IPS-11a (cell line): ENCODE measurements around the gene LYVE1.

ENCODE experiments used
- H3K4me3 ChIP-seq: one replicate; pipeline ENCODE4 v1.5.1; 2013; ENCODE audit warnings: low read depth, low read length, control low read depth

LYVE1 gene

GRCh38 chr11:10526974-10527918 is 41.2 kb downstream of the LYVE1 start:
- H3K4me3 ChIP-seq = no peak overlapping the region

DNA sequence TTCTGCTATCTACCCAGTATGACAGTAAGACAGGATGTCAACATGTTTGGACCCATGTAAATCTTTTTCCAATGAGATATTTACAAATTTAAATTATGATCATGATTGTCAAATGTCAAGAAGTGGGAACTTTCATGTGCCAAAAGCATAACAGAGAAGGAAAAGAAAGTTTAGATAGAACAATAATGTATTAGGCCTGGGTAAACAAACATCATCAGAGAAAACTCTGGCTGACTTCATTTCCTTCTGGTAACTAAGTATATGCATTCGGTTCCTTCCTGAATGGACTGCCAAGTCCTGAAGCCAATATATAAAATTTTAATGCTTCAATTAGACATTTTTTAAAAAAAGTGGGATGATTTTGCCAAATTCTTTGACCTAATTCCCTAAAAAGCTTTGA is 44.0 kb downstream of the LYVE1 start:
- no peak overlapping the region for H3K4me3 ChIP-seq

DNA sequence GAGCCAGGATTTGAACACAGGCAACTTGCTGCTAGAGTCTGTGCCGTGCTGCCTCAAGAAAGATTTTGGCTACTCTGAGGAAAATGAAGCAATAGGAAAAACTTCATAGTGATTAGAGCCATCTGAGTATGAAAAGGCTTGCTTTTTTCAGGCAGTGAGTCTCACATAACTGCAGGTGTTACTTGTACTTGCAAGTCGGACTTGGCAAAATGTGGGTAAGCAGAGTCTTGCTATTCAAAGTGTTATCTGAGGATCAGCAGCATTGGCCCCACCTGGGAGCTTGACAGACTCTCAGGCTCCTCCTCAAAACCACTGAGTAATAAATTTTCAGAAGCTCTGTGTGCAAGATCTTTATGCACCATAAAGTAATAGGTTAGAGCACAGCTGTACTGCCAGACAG is 45.5 kb downstream of the LYVE1 start:
- H3K4me3 ChIP-seq = no peak overlapping the region

DNA sequence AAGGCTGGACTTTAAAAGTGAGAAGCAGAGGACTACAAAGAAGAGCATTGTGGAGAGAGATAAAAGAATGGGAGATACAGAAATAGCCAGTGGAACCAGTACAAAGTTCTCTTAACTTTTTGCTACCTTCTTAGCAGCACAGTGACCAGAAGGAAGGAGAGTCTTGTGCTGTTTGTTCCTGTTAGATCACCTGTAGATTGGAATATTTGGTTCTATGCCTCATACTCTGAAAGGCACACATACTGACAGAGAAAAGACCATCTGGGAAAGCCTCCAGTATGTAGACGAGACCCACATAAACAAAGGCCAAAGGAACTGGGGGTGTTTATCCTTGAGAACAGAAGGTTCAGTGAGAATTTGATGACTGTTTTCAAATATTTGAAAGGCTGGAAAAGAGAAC is 46.2 kb downstream of the LYVE1 start:
- H3K4me3 ChIP-seq = no peak overlapping the region

DNA sequence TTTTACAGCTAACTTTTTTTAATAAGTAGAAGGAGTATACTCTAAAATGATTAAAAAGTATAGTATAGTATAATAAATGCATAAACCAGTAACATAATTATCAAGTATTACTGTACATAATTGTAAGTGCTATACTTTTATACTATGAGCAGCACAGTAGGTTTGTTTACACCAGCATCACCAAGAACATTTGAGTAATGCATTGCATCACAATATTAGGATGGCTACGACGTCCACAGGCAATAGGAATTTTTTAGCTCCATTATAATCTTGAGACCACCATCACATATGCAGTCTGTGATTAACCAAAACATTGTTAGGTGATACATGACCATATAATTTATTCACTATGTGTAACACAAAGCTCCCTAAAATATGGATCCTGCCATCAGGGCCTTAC is 47.9 kb downstream of the LYVE1 start:
- no peak overlapping the region for H3K4me3 ChIP-seq

GRCh38 chr11:10519630-10520029 is 48.8 kb downstream of the LYVE1 start:
- no peak overlapping the region for H3K4me3 ChIP-seq

DNA sequence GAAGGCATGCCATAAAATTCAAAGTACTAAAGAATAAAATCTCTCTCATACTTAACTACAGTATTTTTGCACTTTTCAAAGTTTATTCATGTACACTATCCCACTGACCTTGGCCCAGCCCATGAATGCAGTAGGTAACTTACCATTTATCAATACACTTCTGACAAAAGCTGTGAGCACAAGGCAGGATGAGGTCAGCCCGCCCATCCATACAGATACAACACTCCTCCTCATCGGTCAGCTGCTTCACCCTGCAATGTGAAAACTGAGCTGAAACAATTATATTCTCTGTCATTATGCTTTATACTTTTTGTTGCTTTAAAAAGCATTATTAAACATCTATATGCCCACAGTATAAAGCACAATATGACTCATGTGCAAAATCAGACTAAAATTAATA is 49.6 kb downstream of the LYVE1 start:
- no peak overlapping the region for H3K4me3 ChIP-seq

DNA sequence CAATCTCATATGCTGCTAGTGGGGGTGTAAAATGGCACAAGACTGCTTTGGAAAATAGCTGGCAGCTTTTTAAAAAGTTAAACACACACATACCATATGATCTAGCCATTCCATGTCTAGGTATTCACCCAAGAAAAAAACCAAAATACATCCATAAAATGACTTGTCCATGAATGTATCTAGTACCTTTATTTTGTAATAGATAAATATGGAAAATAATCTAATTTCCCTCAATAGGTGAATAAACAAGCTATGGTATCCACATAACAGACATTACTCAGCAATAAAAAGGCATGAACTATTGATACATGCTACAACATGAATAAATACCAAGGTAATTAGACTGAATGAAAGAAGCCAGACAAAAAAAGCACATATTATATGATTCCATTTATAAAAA is 50.3 kb downstream of the LYVE1 start:
- H3K4me3 ChIP-seq = no peak overlapping the region

- no peak overlapping the region for H3K4me3 ChIP-seq
Measured at GRCh38 chr11:10515418-10515817, 53.0 kb downstream of the LYVE1 start.

DNA sequence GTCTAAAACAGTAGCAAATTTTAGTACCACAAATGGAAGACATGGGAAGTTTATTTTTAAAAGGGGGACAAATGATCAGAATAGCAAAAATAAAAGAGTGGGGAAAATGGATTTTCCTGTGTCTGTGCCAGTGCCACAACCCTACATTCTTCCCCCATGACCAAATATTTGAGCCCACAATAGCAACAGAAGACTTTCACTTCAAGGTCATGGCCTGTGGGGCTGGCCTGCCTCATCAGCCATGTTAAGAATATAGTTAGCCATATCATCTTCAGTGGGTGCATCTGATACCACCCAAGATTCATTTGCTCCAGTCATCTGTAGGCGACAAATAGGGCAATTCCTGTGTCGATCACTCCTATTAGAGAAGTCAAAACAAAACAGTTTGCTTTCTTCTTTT is 53.8 kb downstream of the LYVE1 start:
- no peak overlapping the region for H3K4me3 ChIP-seq

DNA sequence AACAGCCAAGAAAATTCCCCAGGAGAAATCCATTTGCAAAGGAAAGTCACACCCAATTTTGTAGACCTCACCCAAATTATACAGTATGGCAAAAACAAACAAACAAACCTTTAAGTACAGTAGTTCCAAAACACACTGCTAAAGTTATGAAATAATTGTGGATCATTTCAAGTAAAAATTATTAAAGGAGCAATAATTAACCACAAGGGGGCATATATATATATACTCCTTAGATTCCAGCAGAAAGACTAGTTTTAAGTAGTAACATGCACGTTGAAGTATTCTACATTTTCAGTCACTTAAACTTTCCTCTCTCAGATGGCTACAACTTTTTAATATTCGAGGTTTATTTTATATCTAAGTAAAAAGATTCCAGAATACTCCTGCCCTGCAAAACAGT is 54.3 kb downstream of the LYVE1 start:
- no peak overlapping the region for H3K4me3 ChIP-seq

DNA sequence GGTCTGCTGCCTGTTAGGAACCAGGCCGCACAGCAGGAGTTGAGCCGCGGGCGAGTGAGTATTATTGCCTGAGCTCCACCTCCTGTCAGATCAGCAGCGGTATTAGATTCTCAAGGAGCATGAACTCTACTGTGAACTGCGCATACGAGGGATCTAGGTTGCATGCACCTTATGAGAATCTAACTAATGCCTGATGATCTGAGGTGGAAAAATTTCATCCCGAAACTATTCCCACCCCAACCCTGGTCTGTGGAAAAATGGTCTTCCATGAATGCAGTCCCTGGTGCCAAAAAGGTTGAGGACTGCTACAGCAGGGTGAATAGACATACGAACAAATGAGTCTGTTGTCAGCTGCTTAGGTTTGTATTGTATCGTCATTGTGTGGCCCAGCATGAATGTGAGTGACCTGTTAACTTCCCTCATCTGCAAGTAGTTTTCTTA is 57.3 kb downstream of the LYVE1 start:
- no peak overlapping the region for H3K4me3 ChIP-seq
